Endothelial cell of umbilical vein (primary cell): ENCODE measurements around the gene NHP2. TPM values are rescaled to one million over a fixed set of nuclear protein-coding genes. Genes with fewer than 3 reads are reported as not detected.

Experiments used
- BruUV-seq: library from RNA; stranded (reverse); fragments of 400-500 nt; replicated peaks from 2 replicates; lab custom pipeline; 2021; lab: Mats Ljungman, UMichigan
- CTCF ChIA-PET: fragments of 300-600, 350-600 bp; sonication (Branson Sonifier 250); formaldehyde crosslinking; loops from one replicate; lab custom pipeline; 2021; ENCODE audit warnings: antibody characterized with exemption, inconsistent platforms; lab: Charles Lee
- POLR2A ChIA-PET: fragments of 300-600, 350-600 bp; sonication (Branson Sonifier 250); formaldehyde crosslinking; loops from one replicate; lab custom pipeline; 2021; ENCODE audit warnings: antibody characterized with exemption, inconsistent platforms; lab: Charles Lee
- DNase-seq: peaks from one replicate; pipeline ENCODE4 v3.0.0-alpha.2; 2011; ENCODE audit warnings: low read depth, low spot score
- FAIRE-seq: peaks from 2 replicates; lab custom pipeline; 2011; peaks lifted over from hg19 to GRCh38; lab: Jason Lieb, UNC
- H2AFZ ChIP-seq: 2 replicates; pipeline ENCODE4 v1.6.0; 2012; ENCODE audit warnings: low read depth, low read length, control low read depth, inconsistent platforms
- H3K27ac ChIP-seq: 2 replicates; pipeline ENCODE4 v1.5.1; 2011; ENCODE audit warnings: low read depth, mild to moderate bottlenecking, control low read depth, low read length, moderate library complexity; ENCODE audit not compliant: insufficient read depth
- H3K27me3 ChIP-seq, 2 experiments: 2 replicates each; pipeline versions ENCODE4 v1.6.0 to v1.6.1; 2011; ENCODE audit warnings: low read length in 2 of 2, mixed read lengths in 1 of 2; ENCODE audit not compliant: control insufficient read depth in 2 of 2, insufficient read depth in 2 of 2
- H3K36me3 ChIP-seq, 2 experiments: 2 replicates in 1 of 2; 3 replicates in 1 of 2; pipeline ENCODE4 v1.5.1; 2011; ENCODE audit warnings: low read length in 2 of 2, mild to moderate bottlenecking in 1 of 2, moderate library complexity in 1 of 2; ENCODE audit not compliant: control insufficient read depth in 2 of 2, insufficient read depth in 2 of 2; ENCODE audit errors: extremely low read depth in 1 of 2
- H3K4me1 ChIP-seq: 3 replicates; pipeline ENCODE4 v1.5.1; 2011; ENCODE audit warnings: mild to moderate bottlenecking, low read length; ENCODE audit not compliant: control insufficient read depth, insufficient read depth; ENCODE audit errors: extremely low read depth
- H3K4me2 ChIP-seq: 2 replicates; pipeline ENCODE4 v1.6.1; 2011; ENCODE audit warnings: low read length, control low read depth, mixed read lengths; ENCODE audit not compliant: insufficient read depth
- H3K4me3 ChIP-seq, 3 experiments: fragments of 200-600 bp in 1 of 3; sonication (generic), shearing (Covaris generic) in 1 of 3; replicated peaks in 1 of 3; 2 replicates each; pipeline ENCODE4 v1.5.1; 2011 to 2016; ENCODE audit warnings: control low read depth in 3 of 3, low read length in 3 of 3, mild to moderate bottlenecking in 2 of 3, inconsistent platforms in 1 of 3, low read depth in 1 of 3, moderate library complexity in 1 of 3; ENCODE audit not compliant: insufficient read depth in 1 of 3
- H3K79me2 ChIP-seq: 2 replicates; pipeline ENCODE4 v1.6.0; 2012; ENCODE audit warnings: low read length, inconsistent platforms; ENCODE audit not compliant: control insufficient read depth, insufficient read depth
- H3K9ac ChIP-seq: replicated peaks from 2 replicates; pipeline ENCODE3; 2011; ENCODE audit warnings: low read length, control low read depth; ENCODE audit not compliant: insufficient read depth; ENCODE audit errors: extremely low read depth
- H3K9me1 ChIP-seq: replicated peaks from 3 replicates; pipeline ENCODE4 v1.6.0; 2011; ENCODE audit warnings: mild to moderate bottlenecking, low read length; ENCODE audit not compliant: control insufficient read depth, insufficient read depth; ENCODE audit errors: extremely low read depth
- H3K9me3 ChIP-seq: replicated peaks from 2 replicates; pipeline ENCODE4 v1.5.1; 2012; ENCODE audit warnings: low read length, inconsistent platforms; ENCODE audit not compliant: control insufficient read depth, insufficient read depth
- H4K20me1 ChIP-seq: replicated peaks from 2 replicates; pipeline ENCODE3; 2011; ENCODE audit warnings: mild to moderate bottlenecking, low read length; ENCODE audit not compliant: control insufficient read depth, insufficient read depth; ENCODE audit errors: extremely low read depth
- EZH2 ChIP-seq: IDR thresholded peaks from 2 replicates; pipeline ENCODE4 v1.6.1; 2012; ENCODE audit warnings: borderline replicate concordance, low read depth, mild to moderate bottlenecking, moderate library complexity, low read length, inconsistent platforms; ENCODE audit not compliant: severe bottlenecking
- FOS ChIP-seq: IDR thresholded peaks from 2 replicates; pipeline ENCODE4 v1.6.1; 2011; ENCODE audit warnings: mild to moderate bottlenecking, low read length, moderate library complexity, borderline replicate concordance; ENCODE audit not compliant: insufficient read depth
- GATA2 ChIP-seq: IDR thresholded peaks from 2 replicates; pipeline ENCODE4 v1.7.0; 2011; ENCODE audit warnings: low read depth, mild to moderate bottlenecking, moderate library complexity, mixed read lengths, low read length; ENCODE audit not compliant: insufficient read length, insufficient read depth
- JUN ChIP-seq: IDR thresholded peaks from 2 replicates; pipeline ENCODE4 v1.6.1; 2011; ENCODE audit warnings: borderline replicate concordance, low read depth; ENCODE audit not compliant: insufficient read length, insufficient read depth
- MAX ChIP-seq: IDR thresholded peaks from 2 replicates; pipeline ENCODE4 v1.6.1; 2011; ENCODE audit not compliant: insufficient read depth, insufficient read length
- MYC ChIP-seq: IDR thresholded peaks from one replicate; pipeline ENCODE4 v1.6.1; 2011; ENCODE audit warnings: mild to moderate bottlenecking, low read depth, low read length
- POLR2A ChIP-seq: IDR thresholded peaks from 2 replicates; pipeline ENCODE4 v1.6.1; 2012; ENCODE audit warnings: low read depth, mild to moderate bottlenecking, control low read depth, low read length
- POLR2AphosphoS5 ChIP-seq: IDR thresholded peaks from 2 replicates; pipeline ENCODE4 v1.6.1; 2012; ENCODE audit warnings: low read depth, mild to moderate bottlenecking, control low read depth, low read length, moderate library complexity; ENCODE audit not compliant: insufficient read depth
- dilution Hi-C: fragments of 300-500 bp; cut with MboI; formaldehyde crosslinking; loops from one replicate; pipeline ENCODE4 v1.15.0; 2019; ENCODE audit warnings: low sequenced_read_pairs; ENCODE audit not compliant: extremely low pct_ligation_motif_present
- intact Hi-C: fragments of 100-400 bp; cut with micrococcal nuclease; formaldehyde crosslinking; loops from one replicate; pipeline ENCODE4 v1.10.0; 2022
- polyA plus RNA-seq, 4 experiments: library from polyadenylated mRNA; depleted of rRNA in 3 of 4; stranded (reverse) in 3 of 4; unstranded in 1 of 4; fragments of >200 nt; gene quantifications; 2 replicates each; pipeline versions ENCODE4 v1.2.1 to v1.2.3, GENCODE V29; 2011 to 2012; ENCODE audit warnings: missing spikeins in 1 of 4
- total RNA-seq: library from RNA; stranded (reverse); gene quantifications from 2 replicates; pipeline ENCODE4 v1.2.3, GENCODE V29; 2021
- TF ChIP-seq, protein P1 (sequence below), 2 donors: IDR thresholded peaks; 1 replicate in 1 of 2; 2 replicates in 1 of 2; pipeline ENCODE4 v1.5.1; 2011; ENCODE audit warnings: low read length in 2 of 2, mild to moderate bottlenecking in 2 of 2, moderate library complexity in 2 of 2, control low read depth in 1 of 2, inconsistent platforms in 1 of 2, low read depth in 1 of 2; ENCODE audit not compliant: insufficient read depth in 1 of 2; ENCODE audit errors: extremely low read depth in 1 of 2

The NHP2 gene
- total and polyA plus RNA-seq, 2 donors (not counting 3 experiments of a cell fraction or from before 2014, with no cell fraction given): 205 to 220 TPM

GRCh38 chr5:178186427-178186826, 32.7 kb upstream of the NHP2 start:
- ChIA-PET POLR2A (no interaction called here), CTCF (interaction anchor here (1.7 kb wide), 1 partner anchor 111 kb away, joined by 5 read pairs; no protein-coding TSS in a partner anchor)
- intact Hi-C loops: no loop called here
- no peaks in the 10 kb centered on the region for H3K9me3 ChIP-seq
- TF ChIP-seq, protein P1, sequence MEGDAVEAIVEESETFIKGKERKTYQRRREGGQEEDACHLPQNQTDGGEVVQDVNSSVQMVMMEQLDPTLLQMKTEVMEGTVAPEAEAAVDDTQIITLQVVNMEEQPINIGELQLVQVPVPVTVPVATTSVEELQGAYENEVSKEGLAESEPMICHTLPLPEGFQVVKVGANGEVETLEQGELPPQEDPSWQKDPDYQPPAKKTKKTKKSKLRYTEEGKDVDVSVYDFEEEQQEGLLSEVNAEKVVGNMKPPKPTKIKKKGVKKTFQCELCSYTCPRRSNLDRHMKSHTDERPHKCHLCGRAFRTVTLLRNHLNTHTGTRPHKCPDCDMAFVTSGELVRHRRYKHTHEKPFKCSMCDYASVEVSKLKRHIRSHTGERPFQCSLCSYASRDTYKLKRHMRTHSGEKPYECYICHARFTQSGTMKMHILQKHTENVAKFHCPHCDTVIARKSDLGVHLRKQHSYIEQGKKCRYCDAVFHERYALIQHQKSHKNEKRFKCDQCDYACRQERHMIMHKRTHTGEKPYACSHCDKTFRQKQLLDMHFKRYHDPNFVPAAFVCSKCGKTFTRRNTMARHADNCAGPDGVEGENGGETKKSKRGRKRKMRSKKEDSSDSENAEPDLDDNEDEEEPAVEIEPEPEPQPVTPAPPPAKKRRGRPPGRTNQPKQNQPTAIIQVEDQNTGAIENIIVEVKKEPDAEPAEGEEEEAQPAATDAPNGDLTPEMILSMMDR (IDR thresholded peaks at IDR 0.05; ENCODE audit: extremely low read depth in 1 of 2, insufficient read depth in 1 of 2, low read depth in 1 of 2, low read length in 2 of 2): no peak
- TF ChIP-seq JUN (no peak), GATA2 (no peak), FOS (no peak)
- no peak overlapping the region for H2AFZ ChIP-seq
- H3K4me1 ChIP-seq: no peaks in the 10 kb centered on the region
- dilution Hi-C loops: no loop called here
- H3K4me2 ChIP-seq: no peak overlapping the region
- no peak overlapping the region for H3K27ac ChIP-seq
- no peaks in the 10 kb centered on the region for H3K9me1 ChIP-seq
- no peak overlapping the region for H3K4me3 ChIP-seq
- no peaks in the 10 kb centered on the region for H3K79me2 ChIP-seq
- H3K36me3 ChIP-seq: no peaks in the 10 kb centered on the region
- no TSS peak for BruUV-seq
- no peak for DNase-seq
- peak; percentile 33 for FAIRE-seq
- H4K20me1 ChIP-seq: no peaks in the 10 kb centered on the region
- no peaks in the 10 kb centered on the region for H3K27me3 ChIP-seq
- H3K9ac ChIP-seq: no peak overlapping the region

DNA sequence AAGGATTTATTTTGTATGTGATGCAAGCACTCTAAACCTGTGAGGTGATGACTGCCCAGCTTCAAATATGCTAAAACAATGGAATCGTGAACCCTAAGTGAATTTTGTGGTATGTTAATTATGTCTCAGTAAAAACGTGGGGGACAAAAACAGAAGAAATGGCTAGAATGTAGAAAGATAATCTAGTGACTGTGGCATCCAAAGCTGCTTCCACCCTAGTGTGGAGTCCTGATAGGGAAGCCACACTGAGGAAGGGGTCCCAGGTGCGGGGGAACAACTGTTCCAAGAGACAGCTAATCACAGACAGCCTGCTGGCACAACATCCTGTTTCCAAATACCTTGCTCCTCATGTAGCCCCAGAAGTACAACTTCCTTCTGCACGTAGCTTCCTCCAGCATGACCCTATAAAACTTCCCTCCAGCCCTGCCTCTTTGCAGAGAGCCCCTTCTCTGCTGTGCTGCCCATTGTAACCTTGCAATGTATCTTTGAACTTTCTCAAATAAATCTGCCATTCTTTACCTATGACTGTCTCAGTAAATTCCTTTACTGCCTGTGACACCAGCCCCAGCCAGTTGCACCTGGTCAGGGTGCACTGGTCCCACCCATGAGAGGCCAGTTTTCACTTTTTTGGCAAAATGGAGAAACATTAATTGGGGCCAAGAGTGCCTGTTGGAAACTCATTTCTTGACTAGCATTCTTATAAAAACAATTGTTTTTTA, 28.6 kb upstream of the NHP2 start:
- dilution Hi-C loops (no loop called here), intact Hi-C loops (no loop called here)
- Histone ChIP-seq H3K9me1 (no peaks in the 10 kb centered on the region), H3K4me2 (no peak overlapping the region), H3K9me3 (no peaks in the 10 kb centered on the region), H3K9ac (no peak overlapping the region), H3K79me2 (no peaks in the 10 kb centered on the region), H3K27ac (no peak overlapping the region), H3K36me3 (no peaks in the 10 kb centered on the region), H3K4me3 (no peak overlapping the region), H3K4me1 (no peaks in the 10 kb centered on the region), H4K20me1 (no peaks in the 10 kb centered on the region), H3K27me3 (no peaks in the 10 kb centered on the region), H2AFZ (no peak overlapping the region)
- POLR2A ChIA-PET: no interaction called here
- FAIRE-seq: no peak
- no peak for TF ChIP-seq MYC
- TF ChIP-seq POLR2A: no peak
- TF ChIP-seq, protein P1 (IDR thresholded peaks at IDR 0.05; ENCODE audit: extremely low read depth in 1 of 2, insufficient read depth in 1 of 2, low read depth in 1 of 2, low read length in 2 of 2): no peak
- no peak for TF ChIP-seq GATA2
- no peak for TF ChIP-seq EZH2
- TF ChIP-seq POLR2AphosphoS5: no peak
- no peak for TF ChIP-seq JUN
- TF ChIP-seq MAX: no peak
- TF ChIP-seq FOS: no peak
- no peak for DNase-seq
- CTCF ChIA-PET: interaction anchor here (1.2 to 1.5 kb wide), 2 partner anchors 15 to 107 kb away, joined by 4 to 5 read pairs; no protein-coding TSS in a partner anchor
- BruUV-seq: no TSS peak
